Astrocyte (in vitro differentiated cells and primary cell): ENCODE results near the gene PIGQ.

ENCODE experiments used
- CTCF ChIP-seq: IDR thresholded peaks from 2 replicates; pipeline ENCODE4 v1.5.1; 2011; ENCODE audit warnings: low read depth, mild to moderate bottlenecking, inconsistent platforms, low read length, moderate library complexity; ENCODE audit not compliant: insufficient read depth
- EZH2 ChIP-seq: IDR thresholded peaks from 2 replicates; pipeline ENCODE4 v1.6.1; 2012; ENCODE audit warnings: mild to moderate bottlenecking, low read length, inconsistent platforms; ENCODE audit not compliant: insufficient read depth

- TF ChIP-seq CTCF = no peak
- TF ChIP-seq EZH2 = no peak
These were observed 32.1 kb upstream of the PIGQ start for GRCh38 chr16:537415-538335.
